Endothelial cell (in vitro differentiated cells): ENCODE results near the gene TNFRSF19. TPM values are rescaled to one million over a fixed set of nuclear protein-coding genes. Genes with fewer than 3 reads are reported as not detected.

Experiments used
- DNase-seq: peaks from one replicate; pipeline ENCODE4 v3.0.0; 2021; ENCODE audit warnings: low spot score
- H3K27ac Mint-ChIP-seq: one replicate; pipeline ENCODE4 v1.8.0; 2021; ENCODE audit warnings: mixed read lengths, inconsistent platforms; ENCODE audit not compliant: unreplicated experiment
- H3K27me3 Mint-ChIP-seq: one replicate; pipeline ENCODE4 v1.8.0; 2021; ENCODE audit warnings: mild to moderate bottlenecking, moderate library complexity, mixed read lengths, inconsistent platforms; ENCODE audit not compliant: unreplicated experiment
- H3K36me3 Mint-ChIP-seq: one replicate; pipeline ENCODE4 v1.8.0; 2021; ENCODE audit warnings: mild to moderate bottlenecking, low read depth, mixed read lengths, inconsistent platforms; ENCODE audit not compliant: unreplicated experiment
- H3K4me1 Mint-ChIP-seq: one replicate; pipeline ENCODE4 v1.8.0; 2021; ENCODE audit warnings: mild to moderate bottlenecking, mixed read lengths, inconsistent platforms; ENCODE audit not compliant: unreplicated experiment
- H3K4me3 Mint-ChIP-seq: one replicate; pipeline ENCODE4 v1.8.0; 2021; ENCODE audit warnings: mild to moderate bottlenecking, mixed read lengths, inconsistent platforms; ENCODE audit not compliant: unreplicated experiment
- H3K9me3 Mint-ChIP-seq: one replicate; pipeline ENCODE4 v1.8.0; 2021; ENCODE audit warnings: mixed read lengths, inconsistent platforms; ENCODE audit not compliant: unreplicated experiment
- total RNA-seq: library from RNA; stranded (reverse); fragmentation: NEBNext Ultra II Directional; extraction: Animal tissue kit (Norgen Biotek cat#: 25700); gene quantifications from one replicate; pipeline ENCODE4 v1.2.1, GENCODE V29; 2021; ENCODE audit not compliant: unreplicated experiment
- TF ChIP-seq, protein P1 (sequence below): fragments of 200-600 bp; sonication (generic); IDR thresholded peaks from one replicate; pipeline ENCODE4 v1.5.0; 2021; ENCODE audit warnings: antibody characterized with exemption; ENCODE audit not compliant: unreplicated experiment

The TNFRSF19 gene
- total RNA-seq, 1 donor from 2014 or later: 8.8 TPM

DNA sequence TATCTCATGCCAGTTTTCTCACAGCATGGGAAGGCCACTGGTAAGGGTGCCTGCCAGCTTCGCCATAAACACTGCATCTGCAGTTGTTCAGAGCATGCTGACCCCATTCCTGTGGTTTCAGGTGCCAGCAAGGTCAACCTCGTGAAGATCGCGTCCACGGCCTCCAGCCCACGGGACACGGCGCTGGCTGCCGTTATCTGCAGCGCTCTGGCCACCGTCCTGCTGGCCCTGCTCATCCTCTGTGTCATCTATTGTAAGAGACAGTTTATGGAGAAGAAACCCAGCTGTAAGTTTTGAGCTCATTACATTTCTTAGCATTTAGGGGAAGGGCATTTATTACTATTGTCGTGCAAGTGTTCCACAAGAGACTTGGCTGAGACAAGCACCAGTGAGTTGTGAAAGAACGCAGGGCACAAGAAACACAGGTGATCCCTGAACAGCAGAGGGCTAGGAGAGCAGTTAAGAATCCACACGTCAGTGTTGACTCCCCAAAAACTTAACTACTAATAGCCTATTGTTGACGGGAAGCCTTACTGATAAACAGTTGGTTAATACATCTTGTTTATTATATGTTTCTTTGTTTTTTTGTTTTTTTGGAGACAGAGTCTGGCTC, 88.8 kb downstream of the TNFRSF19 start:
- TF ChIP-seq, protein P1, sequence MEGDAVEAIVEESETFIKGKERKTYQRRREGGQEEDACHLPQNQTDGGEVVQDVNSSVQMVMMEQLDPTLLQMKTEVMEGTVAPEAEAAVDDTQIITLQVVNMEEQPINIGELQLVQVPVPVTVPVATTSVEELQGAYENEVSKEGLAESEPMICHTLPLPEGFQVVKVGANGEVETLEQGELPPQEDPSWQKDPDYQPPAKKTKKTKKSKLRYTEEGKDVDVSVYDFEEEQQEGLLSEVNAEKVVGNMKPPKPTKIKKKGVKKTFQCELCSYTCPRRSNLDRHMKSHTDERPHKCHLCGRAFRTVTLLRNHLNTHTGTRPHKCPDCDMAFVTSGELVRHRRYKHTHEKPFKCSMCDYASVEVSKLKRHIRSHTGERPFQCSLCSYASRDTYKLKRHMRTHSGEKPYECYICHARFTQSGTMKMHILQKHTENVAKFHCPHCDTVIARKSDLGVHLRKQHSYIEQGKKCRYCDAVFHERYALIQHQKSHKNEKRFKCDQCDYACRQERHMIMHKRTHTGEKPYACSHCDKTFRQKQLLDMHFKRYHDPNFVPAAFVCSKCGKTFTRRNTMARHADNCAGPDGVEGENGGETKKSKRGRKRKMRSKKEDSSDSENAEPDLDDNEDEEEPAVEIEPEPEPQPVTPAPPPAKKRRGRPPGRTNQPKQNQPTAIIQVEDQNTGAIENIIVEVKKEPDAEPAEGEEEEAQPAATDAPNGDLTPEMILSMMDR: no peak
- Mint-ChIP-seq H3K4me1 (peaks cover 28% of the 10 kb centered on the region), H3K27me3 (no peaks in the 10 kb centered on the region), H3K27ac (no peak overlapping the region), H3K36me3 (no peaks in the 10 kb centered on the region), H3K4me3 (no peak overlapping the region), H3K9me3 (no peaks in the 10 kb centered on the region)
- DNase-seq: no peak

DNA sequence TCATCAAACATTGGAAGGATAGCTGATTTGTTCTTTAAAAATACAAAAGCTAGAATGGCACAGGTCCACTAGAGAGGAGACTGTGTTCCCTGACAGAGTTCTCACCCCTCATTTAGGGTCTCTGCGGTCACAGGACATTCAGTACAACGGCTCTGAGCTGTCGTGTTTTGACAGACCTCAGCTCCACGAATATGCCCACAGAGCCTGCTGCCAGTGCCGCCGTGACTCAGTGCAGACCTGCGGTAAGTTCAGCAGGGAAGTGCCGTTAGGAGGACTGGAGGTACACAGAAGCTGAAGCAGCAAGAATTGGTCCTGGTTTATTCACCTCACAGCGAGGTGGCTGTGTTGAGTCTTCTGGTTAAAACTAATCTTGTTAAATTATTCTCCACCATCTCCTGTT, 90.0 kb downstream of the TNFRSF19 start:
- Mint-ChIP-seq H3K9me3 (no peaks in the 10 kb centered on the region), H3K4me1 (peaks cover 18% of the 10 kb centered on the region), H3K27ac (no peak overlapping the region), H3K4me3 (no peak overlapping the region), H3K27me3 (no peaks in the 10 kb centered on the region), H3K36me3 (no peaks in the 10 kb centered on the region)
- no peak for DNase-seq
- TF ChIP-seq, protein P1: no peak

DNA sequence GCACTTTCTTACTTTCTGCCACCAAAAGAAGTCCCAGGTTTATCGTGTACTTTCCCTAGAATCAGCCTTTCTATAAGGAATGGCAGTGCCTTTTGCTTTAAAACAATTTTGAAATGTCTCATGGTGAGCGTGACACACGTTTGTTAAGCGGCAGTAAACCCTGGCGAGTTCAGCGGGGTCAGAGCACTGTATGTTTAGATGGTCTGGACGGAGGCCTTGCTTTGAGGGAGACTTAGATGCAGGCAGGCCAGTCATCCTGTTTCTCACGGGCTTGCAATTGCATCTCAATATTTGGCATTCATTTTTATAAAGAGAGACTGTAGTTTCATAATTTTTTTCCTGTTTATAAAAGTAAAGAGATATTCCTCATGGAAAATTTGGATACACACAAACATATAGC, 96.4 kb downstream of the TNFRSF19 start:
- Mint-ChIP-seq H3K27ac (no peak overlapping the region), H3K4me1 (no peaks in the 10 kb centered on the region), H3K9me3 (no peaks in the 10 kb centered on the region), H3K27me3 (peaks cover 4% of the 10 kb centered on the region), H3K36me3 (no peaks in the 10 kb centered on the region), H3K4me3 (no peak overlapping the region)
- DNase-seq: no peak
- TF ChIP-seq, protein P1: no peak

DNA sequence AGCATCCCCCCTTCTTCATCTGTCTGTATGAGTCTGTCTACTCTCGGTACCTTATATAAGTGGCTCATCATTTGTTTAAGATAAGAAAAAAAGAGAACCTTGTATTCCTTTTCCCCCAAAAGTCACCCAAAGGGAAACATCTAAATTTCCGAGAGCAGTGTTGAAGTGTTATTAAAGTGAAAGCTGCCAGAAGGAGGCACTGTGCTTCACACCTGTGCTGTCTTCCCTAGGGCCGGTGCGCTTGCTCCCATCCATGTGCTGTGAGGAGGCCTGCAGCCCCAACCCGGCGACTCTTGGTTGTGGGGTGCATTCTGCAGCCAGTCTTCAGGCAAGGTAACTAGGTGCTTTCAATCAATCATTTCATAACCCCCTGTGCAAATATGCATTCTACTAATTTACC, 97.5 kb downstream of the TNFRSF19 start:
- TF ChIP-seq, protein P1: no peak
- no peaks in the 10 kb centered on the region for H3K9me3 Mint-ChIP-seq
- no peak overlapping the region for H3K27ac Mint-ChIP-seq
- no peak for DNase-seq
- no peaks in the 10 kb centered on the region for H3K4me1 Mint-ChIP-seq
- H3K36me3 Mint-ChIP-seq: no peaks in the 10 kb centered on the region
- no peak overlapping the region for H3K4me3 Mint-ChIP-seq
- peaks cover 4% of the 10 kb centered on the region for H3K27me3 Mint-ChIP-seq

DNA sequence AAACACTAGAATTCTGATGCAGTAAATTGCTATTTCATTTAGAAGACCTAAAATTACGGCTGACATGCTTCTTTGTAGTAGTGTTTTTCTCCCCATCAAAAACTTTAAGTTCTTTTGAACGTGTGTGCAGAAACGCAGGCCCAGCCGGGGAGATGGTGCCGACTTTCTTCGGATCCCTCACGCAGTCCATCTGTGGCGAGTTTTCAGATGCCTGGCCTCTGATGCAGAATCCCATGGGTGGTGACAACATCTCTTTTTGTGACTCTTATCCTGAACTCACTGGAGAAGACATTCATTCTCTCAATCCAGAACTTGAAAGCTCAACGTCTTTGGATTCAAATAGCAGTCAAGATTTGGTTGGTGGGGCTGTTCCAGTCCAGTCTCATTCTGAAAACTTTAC, 98.3 kb downstream of the TNFRSF19 start:
- H3K9me3 Mint-ChIP-seq: no peaks in the 10 kb centered on the region
- no peak overlapping the region for H3K27ac Mint-ChIP-seq
- no peak overlapping the region for H3K4me3 Mint-ChIP-seq
- peaks cover 4% of the 10 kb centered on the region for H3K27me3 Mint-ChIP-seq
- no peaks in the 10 kb centered on the region for H3K4me1 Mint-ChIP-seq
- H3K36me3 Mint-ChIP-seq: no peaks in the 10 kb centered on the region
- no peak for DNase-seq
- TF ChIP-seq, protein P1: no peak
